B cell (primary cell): Measurements from ENCODE around the gene PRKG2. TPM values are rescaled to one million over a fixed set of nuclear protein-coding genes. Genes with fewer than 3 reads are reported as not detected.

Experiments used
- ATAC-seq: fragments of 200-7000 bp; cut with Tn5 transposase; one replicate; pipeline ENCODE4 v1.10.0; 2021; ENCODE audit warnings: low read depth, mild to moderate bottlenecking, moderate number of reproducible peaks, moderate library complexity
- CTCF ChIA-PET: fragments of 350-600 bp; sonication (Branson Sonifier 250); formaldehyde crosslinking; loops from one replicate; lab custom pipeline; 2021; ENCODE audit warnings: antibody characterized with exemption, inconsistent platforms; lab: Charles Lee
- POLR2A ChIA-PET: fragments of 350-600 bp; sonication (Branson Sonifier 250); formaldehyde crosslinking; loops from one replicate; lab custom pipeline; 2021; ENCODE audit warnings: antibody characterized with exemption; lab: Charles Lee
- DNase-seq: peaks from one replicate; pipeline ENCODE4 v3.0.0; 2013
- H2AFZ ChIP-seq: 2 replicates; pipeline ENCODE4 v1.6.1; 2012; ENCODE audit warnings: mild to moderate bottlenecking, low read depth, low read length; ENCODE audit not compliant: insufficient read depth, poor library complexity, severe bottlenecking
- H3K27ac ChIP-seq, 2 donors: 1 replicate in 1 of 2; 2 replicates in 1 of 2; pipeline ENCODE4 v1.5.1; 2012 to 2013; ENCODE audit warnings: low read length in 2 of 2, mild to moderate bottlenecking in 2 of 2, moderate library complexity in 1 of 2
- H3K27me3 ChIP-seq, 4 experiments: fragments of 200-600 bp in 1 of 4; sonication (generic) in 1 of 4; replicated peaks in 1 of 4; 1 replicate in 2 of 4; 2 replicates in 2 of 4; pipeline versions ENCODE4 v1.6.1 to v1.7.0; 2013 to 2016; ENCODE audit warnings: low read length in 3 of 4, mild to moderate bottlenecking in 2 of 4, mixed read lengths in 1 of 4, moderate library complexity in 1 of 4; ENCODE audit not compliant: insufficient read depth in 4 of 4, control insufficient read depth in 3 of 4; ENCODE audit errors: control extremely low read depth in 1 of 4
- H3K36me3 ChIP-seq, 2 experiments: replicated peaks in 1 of 2; 1 replicate in 1 of 2; 2 replicates in 1 of 2; pipeline versions ENCODE4 v1.6.1 to v1.7.1; 2013; ENCODE audit warnings: low read length in 1 of 2; ENCODE audit not compliant: insufficient read depth in 2 of 2, control insufficient read depth in 1 of 2; ENCODE audit errors: control extremely low read depth in 1 of 2, extremely low read depth in 1 of 2
- H3K4me1 ChIP-seq, 2 donors: fragments of 200-600 bp in 1 of 2; sonication (generic) in 1 of 2; 1 replicate in 1 of 2; 2 replicates in 1 of 2; pipeline versions ENCODE4 v1.5.1 to v1.6.1; 2013 to 2017; ENCODE audit warnings: low read length in 2 of 2; ENCODE audit not compliant: control insufficient read depth in 2 of 2, insufficient read depth in 2 of 2
- H3K4me2 ChIP-seq: replicated peaks from 2 replicates; pipeline ENCODE3; 2012; ENCODE audit warnings: mild to moderate bottlenecking, low read depth, low read length; ENCODE audit not compliant: poor library complexity, severe bottlenecking
- H3K4me3 ChIP-seq, 5 experiments: fragments of 200-600 bp in 1 of 5; sonication (generic) in 1 of 5; 1 replicate in 3 of 5; 2 replicates in 2 of 5; pipeline versions ENCODE4 v1.5.1 to v1.7.0; 2011 to 2016; ENCODE audit warnings: low read length in 4 of 5, mild to moderate bottlenecking in 4 of 5, low read depth in 2 of 5, control low read depth in 1 of 5, moderate library complexity in 1 of 5; ENCODE audit not compliant: insufficient read depth in 1 of 5; ENCODE audit errors: control extremely low read depth in 1 of 5, extremely low read depth in 1 of 5
- H3K79me2 ChIP-seq: fragments of 200-600 bp; sonication (generic); one replicate; pipeline ENCODE4 v1.6.0; 2016; ENCODE audit warnings: low read length; ENCODE audit not compliant: control insufficient read depth, insufficient read depth
- H3K9ac ChIP-seq: fragments of 200-600 bp; sonication (generic); 2 replicates; pipeline ENCODE4 v1.6.1; 2017; ENCODE audit warnings: mild to moderate bottlenecking, low read length, moderate library complexity
- H3K9me3 ChIP-seq, 3 donors: one replicate each; pipeline versions ENCODE4 v1.6.1 to v1.7.1; 2013; ENCODE audit warnings: low read length in 2 of 3; ENCODE audit not compliant: control insufficient read depth in 2 of 3, insufficient read depth in 1 of 3; ENCODE audit errors: control extremely low read depth in 1 of 3
- H4K20me1 ChIP-seq: 2 replicates; pipeline ENCODE4 v1.6.0; 2012; ENCODE audit warnings: mild to moderate bottlenecking, low read length; ENCODE audit not compliant: insufficient read depth, control insufficient read depth, poor library complexity, severe bottlenecking
- H3K27ac Mint-ChIP-seq: one replicate; pipeline ENCODE4 v1.8.0; 2021; ENCODE audit warnings: mixed read lengths
- H3K27me3 Mint-ChIP-seq: one replicate; pipeline ENCODE4 v1.8.0; 2021; ENCODE audit warnings: mixed read lengths
- H3K4me1 Mint-ChIP-seq: one replicate; pipeline ENCODE4 v1.8.0; 2021; ENCODE audit warnings: mixed read lengths
- H3K4me3 Mint-ChIP-seq: one replicate; pipeline ENCODE4 v1.8.0; 2021; ENCODE audit warnings: mixed read lengths
- H3K9me3 Mint-ChIP-seq: one replicate; pipeline ENCODE4 v1.8.0; 2022; ENCODE audit warnings: mixed read lengths; ENCODE audit not compliant: insufficient read depth
- CTCF ChIP-seq: fragments of 200-600 bp; IDR thresholded peaks from one replicate; pipeline ENCODE4 v1.8.0; 2022; ENCODE audit warnings: antibody characterized with exemption, mild to moderate bottlenecking
- EZH2 ChIP-seq: IDR thresholded peaks from 2 replicates; pipeline ENCODE4 v1.6.1; 2012; ENCODE audit warnings: borderline replicate concordance, low read depth, mild to moderate bottlenecking, moderate library complexity, low read length; ENCODE audit not compliant: insufficient read depth, poor library complexity, severe bottlenecking
- WGBS: methylation state at CpG from one replicate; pipeline ENCODE4 v1.1.5; 2013; ENCODE audit warnings: missing lambda C conversion rate; ENCODE audit not compliant: insufficient coverage; 5-methylcytosine and 5-hydroxymethylcytosine counted together
- intact Hi-C: fragments of 100-400 bp; cut with micrococcal nuclease; formaldehyde crosslinking; loops from one replicate; pipeline ENCODE4 v1.10.0; 2022
- polyA plus RNA-seq: library from polyadenylated mRNA; depleted of rRNA; stranded (reverse); fragments of >200 nt; gene quantifications from 2 replicates; pipeline ENCODE4 v1.2.3, GENCODE V29; 2012
- total RNA-seq, 2 donors: library from RNA; stranded (reverse); fragments of 120-200 nt in 1 of 2; gene quantifications; 1 replicate in 1 of 2; 2 replicates in 1 of 2; pipeline versions ENCODE4 v1.2.3 to v1.2.4, GENCODE V29; 2013 to 2022

PRKG2 gene
- total and polyA plus RNA-seq, 2 donors (not counting 1 experiment from before 2014, with no cell fraction given) = 0.61 to 0.86 TPM

DNA sequence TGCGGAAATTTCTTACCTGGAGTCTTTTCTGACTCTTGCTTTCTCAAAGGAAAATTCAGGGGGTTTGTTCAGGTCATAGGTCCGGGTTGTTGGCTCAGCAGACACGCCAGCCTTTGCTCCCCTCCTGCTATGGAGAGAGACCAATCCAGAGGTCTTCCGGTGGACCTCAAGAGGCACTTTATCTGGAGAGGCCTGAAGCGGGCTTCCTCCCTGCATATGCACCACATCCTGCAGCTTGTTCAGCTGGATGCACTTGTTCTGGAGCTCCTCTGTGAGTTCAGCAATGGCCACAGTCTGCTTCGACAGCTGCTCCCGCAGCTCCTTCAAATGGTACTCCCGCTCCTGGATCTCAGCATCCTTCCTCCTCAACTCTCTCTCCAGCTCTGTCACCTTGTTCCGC lies 10.5 kb downstream of the PRKG2 start:
- DNase-seq = no peak
- H3K27me3 ChIP-seq = peaks cover 0 to 6% (median 1%) of the 10 kb centered on the region in 4 experiments
- no peaks in the 10 kb centered on the region for H3K4me1 ChIP-seq
- H3K9me3 ChIP-seq = no peaks in the 10 kb centered on the region
- no peak overlapping the region for H3K4me3 ChIP-seq
- no peak overlapping the region for H3K27ac ChIP-seq
- H3K4me2 ChIP-seq = no peak overlapping the region
- no peak for ATAC-seq
- Mint-ChIP-seq H3K4me1 (no peaks in the 10 kb centered on the region), H3K27me3 (peaks cover 14% of the 10 kb centered on the region), H3K9me3 (no peaks in the 10 kb centered on the region), H3K27ac (no peak overlapping the region), H3K4me3 (no peak overlapping the region)
- H3K79me2 ChIP-seq = no peaks in the 10 kb centered on the region
- intact Hi-C loops = no loop called here
- TF ChIP-seq EZH2 = no peak
- no peak overlapping the region for H2AFZ ChIP-seq
- H4K20me1 ChIP-seq = no peaks in the 10 kb centered on the region
- ChIA-PET CTCF (no interaction called here), POLR2A (no interaction called here)
- H3K9ac ChIP-seq = no peak overlapping the region
- H3K36me3 ChIP-seq = no peaks in the 10 kb centered on the region
- 42% methylated on average over 7 of the region's 9 CpGs for WGBS

- no peaks in the 10 kb centered on the region for H3K9me3 Mint-ChIP-seq
- no peaks in the 10 kb centered on the region for H3K4me1 Mint-ChIP-seq
- TF ChIP-seq CTCF (no peak), EZH2 (no peak)
- ATAC-seq (no peak), DNase-seq (no peak)
- no peak overlapping the region for H3K9ac ChIP-seq
- H3K27ac Mint-ChIP-seq = no peak overlapping the region
- H3K36me3 ChIP-seq = no peaks in the 10 kb centered on the region
- intact Hi-C loops = no loop called here
- H3K27me3 Mint-ChIP-seq = no peaks in the 10 kb centered on the region
- no peaks in the 10 kb centered on the region for H4K20me1 ChIP-seq
- H3K4me2 ChIP-seq = no peak overlapping the region
- CTCF ChIA-PET = no interaction called here
- H3K79me2 ChIP-seq = no peaks in the 10 kb centered on the region
- no peaks in the 10 kb centered on the region for H3K27me3 ChIP-seq
- H3K9me3 ChIP-seq = no peaks in the 10 kb centered on the region
- H3K4me3 Mint-ChIP-seq = no peak overlapping the region
- no peaks in the 10 kb centered on the region for H3K4me1 ChIP-seq
- POLR2A ChIA-PET = no interaction called here
- no peak overlapping the region for H3K27ac ChIP-seq
- no peak overlapping the region for H3K4me3 ChIP-seq
- H2AFZ ChIP-seq = no peak overlapping the region
Measured at GRCh38 chr4:81199831-81200230, 15.2 kb downstream of the PRKG2 start.
